GM12875 (cell line): Measurements from ENCODE around the gene STAT6.

ENCODE experiments used
- H3K4me3 ChIP-seq: one replicate; pipeline ENCODE4 v1.5.1; 2011; ENCODE audit warnings: low read depth, low read length, control low read depth
- CTCF ChIP-seq: IDR thresholded peaks from 2 replicates; pipeline ENCODE4 v1.5.1; 2011; ENCODE audit warnings: low read depth, mild to moderate bottlenecking, control low read depth, inconsistent platforms, low read length, moderate library complexity, borderline replicate concordance; ENCODE audit not compliant: insufficient read depth

Gene STAT6

GRCh38 chr12:57135527-57136326, 24.6 kb upstream of the STAT6 start:
- H3K4me3 ChIP-seq: no peak overlapping the region

GRCh38 chr12:57134949-57135348, 23.8 kb upstream of the STAT6 start:
- no peak overlapping the region for H3K4me3 ChIP-seq
- TF ChIP-seq CTCF: no peak

More at GRCh38 chr12:57135527-57136326, 24.6 kb upstream of the STAT6 start:
- TF ChIP-seq CTCF: no peak

- no peak overlapping the region for H3K4me3 ChIP-seq
- no peak for TF ChIP-seq CTCF
Observed at GRCh38 chr12:57133916-57134315, 22.8 kb upstream of the STAT6 start.

GRCh38 chr12:57133013-57133569, 21.9 kb upstream of the STAT6 start:
- no peak overlapping the region for H3K4me3 ChIP-seq
- no peak for TF ChIP-seq CTCF

- no peak overlapping the region for H3K4me3 ChIP-seq
- TF ChIP-seq CTCF: no peak
Observed at GRCh38 chr12:57131896-57132744, 21.0 kb upstream of the STAT6 start.

- no peak overlapping the region for H3K4me3 ChIP-seq
- TF ChIP-seq CTCF: no peak
Observed at GRCh38 chr12:57130941-57131340, 19.8 kb upstream of the STAT6 start.
